ENCODE results near the gene SMARCA1. TPM values are rescaled to one million over a fixed set of nuclear protein-coding genes. Genes with fewer than 3 reads are reported as not detected.

Gene SMARCA1
- total and polyA plus RNA-seq, 2 donors from 2014 or later = 20.0 to 34.7 TPM

GRCh38 chrX:129423191-129423590 is 100.1 kb downstream of the SMARCA1 start:
- FAIRE-seq (no peak), DNase-seq (no peak)
- Histone ChIP-seq H3K9ac (ENCODE audit: low read length in 3 of 3) (no peak overlapping the region), H3K36me3 (ENCODE audit: control insufficient read depth in 2 of 3, insufficient read depth in 3 of 3, low read length in 3 of 3) (no peaks in the 10 kb centered on the region), H3K4me1 (ENCODE audit: control insufficient read depth in 2 of 3, insufficient read depth in 2 of 3, low read depth in 1 of 3, low read length in 3 of 3) (no peaks in the 10 kb centered on the region), H3K9me3 (ENCODE audit: control insufficient read depth in 2 of 3, insufficient read depth in 1 of 3, low read length in 3 of 3) (no peaks in the 10 kb centered on the region), H3K4me3 (ENCODE audit: low read length in 3 of 3) (no peak overlapping the region), H3K27me3 (ENCODE audit: control insufficient read depth, insufficient read depth, low read length) (no peaks in the 10 kb centered on the region), H3K27ac (ENCODE audit: low read depth in 2 of 2, low read length in 2 of 2) (no peak overlapping the region)
- TF ChIP-seq CTCF (IDR thresholded peaks at IDR 0.05; ENCODE audit: borderline replicate concordance, extremely low read depth, insufficient read depth) = no peak
- intact Hi-C loops (cut with DNase I) = no loop called here

GRCh38 chrX:129404670-129405008 is 118.7 kb downstream of the SMARCA1 start:
- no peak for TF ChIP-seq CTCF (IDR thresholded peaks at IDR 0.05; ENCODE audit: borderline replicate concordance, extremely low read depth, insufficient read depth)
- FAIRE-seq = no peak
- Histone ChIP-seq H3K36me3 (ENCODE audit: control insufficient read depth in 2 of 3, insufficient read depth in 3 of 3, low read length in 3 of 3) (no peaks in the 10 kb centered on the region), H3K27me3 (ENCODE audit: control insufficient read depth, insufficient read depth, low read length) (no peaks in the 10 kb centered on the region), H3K9me3 (ENCODE audit: control insufficient read depth in 2 of 3, insufficient read depth in 1 of 3, low read length in 3 of 3) (no peaks in the 10 kb centered on the region), H3K4me3 (ENCODE audit: low read length in 3 of 3) (no peak overlapping the region), H3K4me1 (ENCODE audit: control insufficient read depth in 2 of 3, insufficient read depth in 2 of 3, low read depth in 1 of 3, low read length in 3 of 3) (no peaks in the 10 kb centered on the region), H3K9ac (ENCODE audit: low read length in 3 of 3) (no peak overlapping the region), H3K27ac (ENCODE audit: low read depth in 2 of 2, low read length in 2 of 2) (no peak overlapping the region)
- intact Hi-C loops (cut with DNase I) = no loop called here
- peak in 2 of 5 donors; percentile 26 to 28 for DNase-seq

GRCh38 chrX:129403974-129404669 is 119.2 kb downstream of the SMARCA1 start:
- peak in 1 of 5 donors; percentile 2 for DNase-seq
- intact Hi-C loops (cut with DNase I) = no loop called here
- H3K9me3 ChIP-seq (ENCODE audit: control insufficient read depth in 2 of 3, insufficient read depth in 1 of 3, low read length in 3 of 3) = peaks cover 0 to under 1% (median 0%) of the 10 kb centered on the region in 3 donors
- no peaks in the 10 kb centered on the region for H3K36me3 ChIP-seq (ENCODE audit: control insufficient read depth in 2 of 3, insufficient read depth in 3 of 3, low read length in 3 of 3)
- H3K4me3 ChIP-seq (ENCODE audit: low read length in 3 of 3) = no peak overlapping the region
- no peak for FAIRE-seq
- TF ChIP-seq CTCF (IDR thresholded peaks at IDR 0.05; ENCODE audit: borderline replicate concordance, extremely low read depth, insufficient read depth) = no peak
- no peaks in the 10 kb centered on the region for H3K27me3 ChIP-seq (ENCODE audit: control insufficient read depth, insufficient read depth, low read length)
- no peak overlapping the region for H3K9ac ChIP-seq (ENCODE audit: low read length in 3 of 3)
- no peaks in the 10 kb centered on the region for H3K4me1 ChIP-seq (ENCODE audit: control insufficient read depth in 2 of 3, insufficient read depth in 2 of 3, low read depth in 1 of 3, low read length in 3 of 3)
- no peak overlapping the region for H3K27ac ChIP-seq (ENCODE audit: low read depth in 2 of 2, low read length in 2 of 2)

Other genes starting within 250 kb of the SMARCA1 start
- 20.0 TPM for gene OCRL, start 16.8 kb upstream of the SMARCA1 start, total RNA-seq
- gene OCRL, start 16.8 kb upstream of the SMARCA1 start, polyA plus RNA-seq (ENCODE audit: insufficient read depth, low read depth, low replicate concordance) = 9.4 TPM
- gene APLN, start 131.5 kb upstream of the SMARCA1 start, total RNA-seq = 0.31 TPM
- gene APLN, start 131.5 kb upstream of the SMARCA1 start, polyA plus RNA-seq (ENCODE audit: insufficient read depth, low read depth, low replicate concordance) = 9.9 TPM
- gene XPNPEP2, start 215.5 kb upstream of the SMARCA1 start, total RNA-seq = 2.0 TPM
- 78.6 TPM for gene XPNPEP2, start 215.5 kb upstream of the SMARCA1 start, polyA plus RNA-seq (ENCODE audit: insufficient read depth, low read depth, low replicate concordance)